IMR-90 (cell line): ENCODE results near the gene RFPL2. TPM values are rescaled to one million over a fixed set of nuclear protein-coding genes. Genes with fewer than 3 reads are reported as not detected.

Experiments used
- ATAC-seq: fragments of 200-7000 bp; cut with Tn5 transposase; 2 replicates; pipeline ENCODE4 v1.9.1; 2020; ENCODE audit warnings: low read depth, mild to moderate bottlenecking, moderate library complexity
- BruUV-seq: library from RNA; stranded (reverse); fragments of 400-500 nt; replicated peaks from 2 replicates; lab custom pipeline; 2021; lab: Mats Ljungman, UMichigan
- CTCF ChIA-PET: fragments of 300-600 bp; formaldehyde crosslinking; extraction: SDS; loops from one replicate; lab custom pipeline; 2021; ENCODE audit warnings: antibody characterized with exemption; lab: Yijun Ruan, JAX
- POLR2A ChIA-PET: fragments of 300-600 bp; sonication (Branson Sonifier 250); formaldehyde crosslinking; loops from one replicate; lab custom pipeline; 2022; ENCODE audit warnings: antibody characterized with exemption; ENCODE audit not compliant: unreplicated experiment; lab: Charles Lee
- DNase-seq: peaks from one replicate; pipeline ENCODE4 v3.0.0; 2013
- H2AFZ ChIP-seq: replicated peaks from 2 replicates; pipeline ENCODE3; 2013; ENCODE audit warnings: low read length, mild to moderate bottlenecking; ENCODE audit not compliant: poor library complexity
- H2AK5ac ChIP-seq: 2 replicates; pipeline ENCODE4 v1.6.1; 2013; ENCODE audit warnings: low read depth, low read length, inconsistent platforms
- H2AK9ac ChIP-seq: replicated peaks from 2 replicates; pipeline ENCODE3; 2013; ENCODE audit warnings: mild to moderate bottlenecking, low read depth, low read length, moderate library complexity; ENCODE audit not compliant: poor library complexity
- H2BK120ac ChIP-seq: 2 replicates; pipeline ENCODE4 v1.6.1; 2013; ENCODE audit warnings: low read depth, low read length, inconsistent platforms
- H2BK15ac ChIP-seq: 3 replicates; pipeline ENCODE4 v1.6.1; 2013; ENCODE audit warnings: low read depth, low read length, inconsistent platforms
- H2BK20ac ChIP-seq: 2 replicates; pipeline ENCODE4 v1.6.1; 2013; ENCODE audit warnings: low read depth, mild to moderate bottlenecking, inconsistent platforms, low read length, moderate library complexity
- H2BK5ac ChIP-seq: 2 replicates; pipeline ENCODE4 v1.6.1; 2013; ENCODE audit warnings: mild to moderate bottlenecking, low read depth, low read length, inconsistent platforms; ENCODE audit not compliant: poor library complexity, severe bottlenecking
- H3K14ac ChIP-seq: replicated peaks from 2 replicates; pipeline ENCODE4 v1.6.1; 2013; ENCODE audit warnings: low read depth, low read length, inconsistent platforms
- H3K18ac ChIP-seq: 2 replicates; pipeline ENCODE4 v1.6.1; 2013; ENCODE audit warnings: low read depth, low read length, control low read depth
- H3K23ac ChIP-seq: 2 replicates; pipeline ENCODE4 v1.6.1; 2013; ENCODE audit warnings: low read depth, low read length, inconsistent platforms
- H3K27ac ChIP-seq: 2 replicates; pipeline ENCODE4 v1.5.1; 2013; ENCODE audit warnings: mild to moderate bottlenecking, control low read depth, low read length; ENCODE audit not compliant: insufficient read depth
- H3K27me3 ChIP-seq: 2 replicates; pipeline ENCODE4 v1.6.1; 2013; ENCODE audit warnings: low read length; ENCODE audit not compliant: control insufficient read depth, insufficient read depth
- H3K36me3 ChIP-seq: 2 replicates; pipeline ENCODE4 v1.6.1; 2013; ENCODE audit warnings: low read length, mixed read lengths; ENCODE audit not compliant: control insufficient read depth, insufficient read depth
- H3K4ac ChIP-seq: 2 replicates; pipeline ENCODE4 v1.6.1; 2013; ENCODE audit warnings: low read depth, low read length, inconsistent platforms
- H3K4me1 ChIP-seq: 2 replicates; pipeline ENCODE4 v1.6.1; 2013; ENCODE audit warnings: low read length, mixed read lengths; ENCODE audit not compliant: control insufficient read depth, insufficient read depth
- H3K4me2 ChIP-seq: 2 replicates; pipeline ENCODE4 v1.6.1; 2013; ENCODE audit warnings: low read depth, mild to moderate bottlenecking, control low read depth, low read length, moderate library complexity
- H3K4me3 ChIP-seq: 2 replicates; pipeline ENCODE4 v1.5.1; 2013; ENCODE audit warnings: low read depth, mild to moderate bottlenecking, control low read depth, low read length, moderate library complexity; ENCODE audit not compliant: insufficient read depth
- H3K56ac ChIP-seq: 2 replicates; pipeline ENCODE4 v1.6.1; 2013; ENCODE audit warnings: low read length, inconsistent platforms; ENCODE audit not compliant: insufficient read depth; ENCODE audit errors: extremely low read depth
- H3K79me1 ChIP-seq, 2 experiments: 2 replicates each; pipeline ENCODE4 v1.6.1; 2013; ENCODE audit warnings: low read length in 2 of 2, inconsistent platforms in 1 of 2, low read depth in 1 of 2
- H3K9ac ChIP-seq: 2 replicates; pipeline ENCODE4 v1.6.1; 2013; ENCODE audit warnings: low read depth, low read length, control low read depth
- H3K9me1 ChIP-seq: 2 replicates; pipeline ENCODE4 v1.6.1; 2013; ENCODE audit warnings: low read length, inconsistent platforms; ENCODE audit not compliant: insufficient read depth
- H3K9me3 ChIP-seq: 2 replicates; pipeline ENCODE4 v1.6.1; 2013; ENCODE audit warnings: low read length; ENCODE audit not compliant: control insufficient read depth, insufficient read depth
- H4K20me1 ChIP-seq: 2 replicates; pipeline ENCODE4 v1.6.1; 2013; ENCODE audit warnings: low read length, inconsistent platforms; ENCODE audit not compliant: insufficient read depth
- H4K5ac ChIP-seq: 2 replicates; pipeline ENCODE4 v1.6.1; 2013; ENCODE audit warnings: mild to moderate bottlenecking, low read depth, low read length, control low read depth
- H4K8ac ChIP-seq, 2 experiments: 2 replicates each; pipeline ENCODE4 v1.6.1; 2013; ENCODE audit warnings: low read depth in 2 of 2, low read length in 2 of 2, control low read depth in 1 of 2, inconsistent platforms in 1 of 2
- H4K91ac ChIP-seq: 2 replicates; pipeline ENCODE4 v1.6.1; 2013; ENCODE audit warnings: low read depth, low read length, inconsistent platforms; ENCODE audit not compliant: insufficient read depth
- BHLHE40 ChIP-seq: fragments of 150-350 bp; IDR thresholded peaks from 2 replicates; pipeline ENCODE4 v1.6.1; 2016; ENCODE audit warnings: mild to moderate bottlenecking, low read depth, low read length
- CEBPB ChIP-seq: IDR thresholded peaks from 2 replicates; pipeline ENCODE4 v1.6.1; 2012; ENCODE audit warnings: low read depth, low read length, improper control_type of control experiment
- CHD1 ChIP-seq: IDR thresholded peaks from 2 replicates; pipeline ENCODE4 v1.6.1; 2012; ENCODE audit warnings: low read depth, low read length, improper control_type of control experiment
- CTCF ChIP-seq: conservative IDR thresholded peaks from 2 replicates; pipeline ENCODE4 v1.5.1; 2012; ENCODE audit warnings: mild to moderate bottlenecking, low read depth, low read length, improper control_type of control experiment
- ELK1 ChIP-seq: fragments of 150-350 bp; IDR thresholded peaks from 2 replicates; pipeline ENCODE4 v1.6.1; 2016; ENCODE audit warnings: low read depth, mild to moderate bottlenecking, low read length, moderate library complexity, borderline replicate concordance
- FOS ChIP-seq: fragments of 150-350 bp; IDR thresholded peaks from 2 replicates; pipeline ENCODE4 v1.6.1; 2016; ENCODE audit warnings: low read depth, low read length
- MAFK ChIP-seq: IDR thresholded peaks from 2 replicates; pipeline ENCODE4 v1.6.1; 2012; ENCODE audit warnings: low read depth, low read length, improper control_type of control experiment
- MAZ ChIP-seq: IDR thresholded peaks from 2 replicates; pipeline ENCODE4 v1.6.1; 2012; ENCODE audit warnings: low read depth, mild to moderate bottlenecking, low read length, improper control_type of control experiment, moderate library complexity, borderline replicate concordance
- MXI1 ChIP-seq: IDR thresholded peaks from 2 replicates; pipeline ENCODE4 v1.6.1; 2012; ENCODE audit warnings: low read depth, mild to moderate bottlenecking, low read length, moderate library complexity, borderline replicate concordance
- NFE2L2 ChIP-seq: fragments of 150-350 bp; IDR thresholded peaks from 2 replicates; pipeline ENCODE4 v1.6.1; 2016; ENCODE audit warnings: low read depth, mild to moderate bottlenecking, low read length
- POLR2A ChIP-seq: IDR thresholded peaks from 2 replicates; pipeline ENCODE4 v1.6.1; 2012; ENCODE audit warnings: mild to moderate bottlenecking, low read depth, low read length
- RAD21 ChIP-seq: IDR thresholded peaks from 2 replicates; pipeline ENCODE4 v1.6.1; 2012; ENCODE audit warnings: low read length, improper control_type of control experiment
- RCOR1 ChIP-seq: IDR thresholded peaks from 2 replicates; pipeline ENCODE4 v1.6.1; 2012; ENCODE audit warnings: mild to moderate bottlenecking, low read length, improper control_type of control experiment; ENCODE audit not compliant: insufficient replicate concordance
- RFX5 ChIP-seq: IDR thresholded peaks from 2 replicates; pipeline ENCODE4 v1.8.0; 2012; ENCODE audit warnings: low read depth, mild to moderate bottlenecking, low read length, moderate library complexity
- SMC3 ChIP-seq: fragments of 150-350 bp; IDR thresholded peaks from 2 replicates; pipeline ENCODE4 v1.6.1; 2016; ENCODE audit warnings: low read depth, mild to moderate bottlenecking, antibody characterized with exemption, low read length, moderate library complexity
- WGBS, 2 experiments: methylation state at CpG; one replicate each; pipeline versions ENCODE4 v1.1.5 to v1.1.7; 2013; ENCODE audit warnings: missing lambda C conversion rate in 2 of 2; ENCODE audit not compliant: insufficient read length in 1 of 2; ENCODE audit errors: extremely low coverage in 2 of 2; 5-methylcytosine and 5-hydroxymethylcytosine counted together
- dilution Hi-C: fragments of 300-500 bp; cut with HindIII; formaldehyde crosslinking; loops from one replicate; pipeline ENCODE4 v1.14.3; 2018; ENCODE audit warnings: low sequenced_read_pairs; ENCODE audit not compliant: unreplicated experiment
- in situ Hi-C: fragments of 300-500 bp; cut with MboI; formaldehyde crosslinking; loops from 3 replicates; pipeline ENCODE4 v1.14.3; 2019; ENCODE audit warnings: low sequenced_read_pairs, inconsistent platforms, mixed read lengths
- intact Hi-C: fragments of 100-400 bp; cut with micrococcal nuclease; formaldehyde crosslinking; loops from 2 replicates; pipeline ENCODE4 v1.10.0; 2022
- polyA plus RNA-seq, 3 experiments: library from polyadenylated mRNA; depleted of rRNA; stranded (reverse); fragments of >200 nt; gene quantifications; 2 replicates each; pipeline ENCODE4 v1.2.3, GENCODE V29; 2012; ENCODE audit warnings: low replicate concordance in 1 of 3
- total RNA-seq: library from RNA; depleted of rRNA; stranded (reverse); fragments of >200 nt; gene quantifications from 2 replicates; pipeline ENCODE4 v1.2.3, GENCODE V29; 2012
- TF ChIP-seq, protein P1 (sequence below): fragments of 150-350 bp; IDR thresholded peaks from 2 replicates; pipeline ENCODE4 v1.6.1; 2017; ENCODE audit warnings: mild to moderate bottlenecking, antibody characterized with exemption, low read length, low read depth

Gene RFPL2
- total and polyA plus RNA-seq, 2 of the 4 experiments (the other 2 are of a cell fraction) = not detected

GRCh38 chr22:32245042-32245441 is 40.2 kb upstream of the RFPL2 start:
- no peak overlapping the region for H2BK20ac ChIP-seq
- no peaks in the 10 kb centered on the region for H3K36me3 ChIP-seq
- H4K20me1 ChIP-seq = no peaks in the 10 kb centered on the region
- no TSS peak for BruUV-seq
- no peak overlapping the region for H3K9ac ChIP-seq
- H4K91ac ChIP-seq = no peak overlapping the region
- no peak overlapping the region for H4K5ac ChIP-seq
- H2AFZ ChIP-seq = no peak overlapping the region
- no peak overlapping the region for H3K18ac ChIP-seq
- H3K56ac ChIP-seq = no peak overlapping the region
- H3K9me1 ChIP-seq = no peaks in the 10 kb centered on the region
- no peak overlapping the region for H3K4ac ChIP-seq
- no peaks in the 10 kb centered on the region for H3K9me3 ChIP-seq
- no peak overlapping the region for H3K27ac ChIP-seq
- ATAC-seq (no peak), DNase-seq (no peak)
- H3K4me1 ChIP-seq = no peaks in the 10 kb centered on the region
- no peak overlapping the region for H3K23ac ChIP-seq
- H2AK5ac ChIP-seq = no peak overlapping the region
- no CpG with 5 or more reads among the region's 3 CpGs for WGBS, 2 experiments
- no peaks in the 10 kb centered on the region for H3K27me3 ChIP-seq
- H4K8ac ChIP-seq = no peak overlapping the region
- no peak for TF ChIP-seq RFX5
- no peak for TF ChIP-seq BHLHE40
- no peak for TF ChIP-seq SMC3
- no peak for TF ChIP-seq CHD1
- TF ChIP-seq MXI1 = no peak
- no peak for TF ChIP-seq MAFK
- TF ChIP-seq CEBPB = no peak
- no peak for TF ChIP-seq MAZ
- no peak for TF ChIP-seq ELK1
- TF ChIP-seq FOS = no peak
- no peak for TF ChIP-seq RCOR1
- TF ChIP-seq RAD21 = no peak
- TF ChIP-seq, protein P1, sequence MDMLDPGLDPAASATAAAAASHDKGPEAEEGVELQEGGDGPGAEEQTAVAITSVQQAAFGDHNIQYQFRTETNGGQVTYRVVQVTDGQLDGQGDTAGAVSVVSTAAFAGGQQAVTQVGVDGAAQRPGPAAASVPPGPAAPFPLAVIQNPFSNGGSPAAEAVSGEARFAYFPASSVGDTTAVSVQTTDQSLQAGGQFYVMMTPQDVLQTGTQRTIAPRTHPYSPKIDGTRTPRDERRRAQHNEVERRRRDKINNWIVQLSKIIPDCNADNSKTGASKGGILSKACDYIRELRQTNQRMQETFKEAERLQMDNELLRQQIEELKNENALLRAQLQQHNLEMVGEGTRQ = no peak
- TF ChIP-seq POLR2A = no peak
- TF ChIP-seq CTCF = no peak
- TF ChIP-seq NFE2L2 = no peak
- H3K79me1 ChIP-seq = no peaks in the 10 kb centered on the region
- no peak overlapping the region for H2BK15ac ChIP-seq
- intact Hi-C loops (no loop called here), in situ Hi-C loops (loop anchor here (10.0 kb wide), 1 partner anchor 240 kb away; no protein-coding TSS in a partner anchor), dilution Hi-C loops (no loop called here)
- H3K14ac ChIP-seq = no peak overlapping the region
- H2BK5ac ChIP-seq = no peak overlapping the region
- H3K4me3 ChIP-seq = no peak overlapping the region
- CTCF ChIA-PET = no interaction called here
- H2BK120ac ChIP-seq = no peak overlapping the region
- POLR2A ChIA-PET = no interaction called here
- no peak overlapping the region for H2AK9ac ChIP-seq
- no peak overlapping the region for H3K4me2 ChIP-seq
